Keratinocyte (primary cell): Measurements from ENCODE around the gene SYTL4.

Experiments
- EZH2 ChIP-seq: IDR thresholded peaks from one replicate; pipeline ENCODE4 v1.6.1; 2012; ENCODE audit warnings: inconsistent platforms, mild to moderate bottlenecking, low read length, moderate library complexity
- TF ChIP-seq, protein P1 (sequence below), 3 experiments: IDR thresholded peaks in 1 of 3; conservative IDR thresholded peaks in 1 of 3; optimal IDR thresholded peaks in 1 of 3; 2 replicates in 2 of 3; 3 replicates in 1 of 3; pipeline versions ENCODE3 to v1.5.1; 2011; ENCODE audit warnings: low read length in 3 of 3, mild to moderate bottlenecking in 3 of 3, moderate library complexity in 2 of 3, control low read depth in 1 of 3, inconsistent platforms in 1 of 3; ENCODE audit not compliant: insufficient read depth in 2 of 3; ENCODE audit errors: extremely low read depth in 1 of 3

DNA sequence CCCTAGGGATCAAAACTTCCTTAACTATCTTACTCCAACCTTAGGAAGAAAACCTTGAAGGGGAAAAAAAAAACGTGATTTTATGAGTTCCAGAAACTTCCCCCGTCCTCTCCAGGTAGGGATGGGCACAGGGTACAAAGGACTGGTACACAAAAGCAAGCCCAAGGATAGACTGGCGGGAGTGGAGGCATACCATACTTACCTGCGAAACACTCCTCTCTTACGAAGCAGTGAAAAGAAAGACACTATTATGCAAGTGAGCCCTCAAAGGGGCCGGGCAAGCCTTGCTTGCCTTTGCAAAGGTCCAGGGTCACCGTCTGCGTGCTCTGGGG is 96.0 kb downstream of the SYTL4 start:
- TF ChIP-seq, protein P1, sequence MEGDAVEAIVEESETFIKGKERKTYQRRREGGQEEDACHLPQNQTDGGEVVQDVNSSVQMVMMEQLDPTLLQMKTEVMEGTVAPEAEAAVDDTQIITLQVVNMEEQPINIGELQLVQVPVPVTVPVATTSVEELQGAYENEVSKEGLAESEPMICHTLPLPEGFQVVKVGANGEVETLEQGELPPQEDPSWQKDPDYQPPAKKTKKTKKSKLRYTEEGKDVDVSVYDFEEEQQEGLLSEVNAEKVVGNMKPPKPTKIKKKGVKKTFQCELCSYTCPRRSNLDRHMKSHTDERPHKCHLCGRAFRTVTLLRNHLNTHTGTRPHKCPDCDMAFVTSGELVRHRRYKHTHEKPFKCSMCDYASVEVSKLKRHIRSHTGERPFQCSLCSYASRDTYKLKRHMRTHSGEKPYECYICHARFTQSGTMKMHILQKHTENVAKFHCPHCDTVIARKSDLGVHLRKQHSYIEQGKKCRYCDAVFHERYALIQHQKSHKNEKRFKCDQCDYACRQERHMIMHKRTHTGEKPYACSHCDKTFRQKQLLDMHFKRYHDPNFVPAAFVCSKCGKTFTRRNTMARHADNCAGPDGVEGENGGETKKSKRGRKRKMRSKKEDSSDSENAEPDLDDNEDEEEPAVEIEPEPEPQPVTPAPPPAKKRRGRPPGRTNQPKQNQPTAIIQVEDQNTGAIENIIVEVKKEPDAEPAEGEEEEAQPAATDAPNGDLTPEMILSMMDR (optimal IDR thresholded peaks at IDR 0.05 in 1 of 3, IDR thresholded peaks at IDR 0.05 in 1 of 3, conservative IDR thresholded peaks at IDR 0.05 in 1 of 3; ENCODE audit: extremely low read depth in 1 of 3, insufficient read depth in 2 of 3, low read length in 3 of 3), result no peak
- no peak for TF ChIP-seq EZH2
